GM19035 (cell line): ENCODE results near the gene OCA2.
"Not testable (repeated sequence)": the region's sequence is repeated elsewhere in the genome, so short reads cannot be mapped to it uniquely, and the experiment has no call there.

Experiments
- ATAC-seq: cut with Tn5 transposase; IDR thresholded peaks from one replicate; pipeline ENCODE4 v1.9.1; 2021; ENCODE audit not compliant: unreplicated experiment

OCA2 gene

GRCh38 chr15:27743638-27744037, 355.5 kb downstream of the OCA2 start:
- no peak for ATAC-seq

DNA sequence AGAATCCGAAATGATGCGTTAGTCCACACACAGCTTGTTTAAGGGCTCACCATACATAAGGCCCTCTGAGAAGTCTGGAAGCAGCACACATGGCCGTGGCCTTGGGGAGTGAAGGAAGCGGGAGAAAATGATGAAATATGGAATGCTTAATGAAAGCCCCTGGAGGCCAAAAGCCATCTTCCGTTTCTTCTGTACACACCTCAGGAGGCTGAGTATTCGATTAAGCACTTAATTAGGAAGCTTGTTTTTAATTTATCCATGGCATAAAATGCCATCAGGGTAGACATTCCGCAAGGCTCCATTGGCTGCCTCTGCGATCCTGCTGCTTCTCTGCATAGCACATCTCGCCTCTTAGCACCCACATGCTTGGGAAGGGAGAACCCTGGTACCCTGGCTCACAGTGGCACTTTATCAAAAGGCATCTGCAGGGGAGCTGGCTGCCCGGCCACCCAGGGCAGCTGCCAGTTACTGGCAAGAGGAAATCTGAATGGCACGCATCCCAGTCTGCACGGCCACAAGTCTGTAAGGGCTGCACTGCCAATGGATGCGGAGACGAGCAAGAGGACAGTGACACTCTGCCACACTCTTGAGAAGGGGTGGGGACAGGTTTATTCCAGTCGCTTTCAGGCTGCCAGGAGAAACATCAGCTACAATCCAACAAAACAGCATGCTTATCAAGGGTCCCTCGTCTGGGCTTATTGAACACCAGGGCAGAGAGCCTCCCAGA, 356.2 kb downstream of the OCA2 start:
- no peak for ATAC-seq

GRCh38 chr15:27741226-27741860, 357.8 kb downstream of the OCA2 start:
- no peak for ATAC-seq

DNA sequence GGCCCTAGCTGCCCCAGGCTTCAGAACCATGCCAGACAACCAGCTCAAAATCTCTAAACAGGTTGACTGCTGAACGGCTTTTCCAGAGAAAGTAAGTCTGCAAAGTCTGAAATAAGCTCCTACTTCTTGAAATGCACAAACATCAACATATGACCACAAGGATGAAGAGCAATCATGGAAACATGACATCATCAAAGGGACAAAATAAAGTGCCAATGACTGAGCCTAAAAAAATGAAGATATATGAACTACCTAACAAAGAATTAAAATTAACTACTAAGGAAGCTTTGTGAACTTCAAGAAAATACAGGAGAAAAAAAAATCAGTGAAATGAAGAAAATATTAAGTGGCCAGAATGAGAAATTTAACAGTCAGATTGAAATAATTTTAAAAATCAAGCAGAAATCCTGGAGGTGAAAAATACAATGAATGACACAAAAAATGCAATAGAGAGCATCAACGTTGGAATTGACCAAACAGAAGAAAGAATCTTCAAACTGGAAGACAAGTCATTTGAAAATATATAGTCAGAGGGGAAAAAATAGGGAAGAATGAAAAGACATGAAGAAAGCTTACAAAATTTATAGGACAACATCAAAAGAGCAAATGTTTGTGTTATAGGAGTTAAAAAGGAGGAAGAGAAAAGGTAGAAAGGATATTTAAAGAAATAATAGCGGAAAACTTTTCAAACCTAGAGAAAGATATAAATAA, 364.2 kb downstream of the OCA2 start:
- ATAC-seq = no peak

GRCh38 chr15:27731776-27732175, 367.3 kb downstream of the OCA2 start:
- no peak for ATAC-seq

GRCh38 chr15:27730868-27731267, 368.2 kb downstream of the OCA2 start:
- ATAC-seq = no peak

GRCh38 chr15:27725731-27726130, 373.4 kb downstream of the OCA2 start:
- no peak for ATAC-seq

- ATAC-seq = no peak
Observed at GRCh38 chr15:27723821-27724220, 375.3 kb downstream of the OCA2 start.

GRCh38 chr15:27722102-27722501, 377.0 kb downstream of the OCA2 start:
- ATAC-seq = no peak

DNA sequence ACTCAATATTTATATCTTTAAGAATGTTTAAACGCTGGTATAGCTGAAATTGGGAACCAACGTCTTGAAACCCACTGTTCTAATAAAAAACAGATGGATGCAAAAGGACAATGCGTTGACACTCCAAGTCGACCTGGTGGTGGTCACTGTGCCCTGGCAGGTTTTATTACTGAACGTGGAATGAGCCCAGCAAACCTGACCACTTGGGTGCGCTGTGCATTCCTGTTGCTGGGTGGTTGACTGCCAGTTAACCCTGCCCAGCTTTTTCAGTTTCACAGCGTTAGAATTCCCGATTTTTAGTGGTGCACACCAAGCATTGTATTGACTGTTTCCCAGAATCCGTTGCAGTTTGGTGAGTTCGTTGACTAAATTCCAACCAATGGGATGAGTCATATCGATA, 384.4 kb downstream of the OCA2 start:
- ATAC-seq = no peak

DNA sequence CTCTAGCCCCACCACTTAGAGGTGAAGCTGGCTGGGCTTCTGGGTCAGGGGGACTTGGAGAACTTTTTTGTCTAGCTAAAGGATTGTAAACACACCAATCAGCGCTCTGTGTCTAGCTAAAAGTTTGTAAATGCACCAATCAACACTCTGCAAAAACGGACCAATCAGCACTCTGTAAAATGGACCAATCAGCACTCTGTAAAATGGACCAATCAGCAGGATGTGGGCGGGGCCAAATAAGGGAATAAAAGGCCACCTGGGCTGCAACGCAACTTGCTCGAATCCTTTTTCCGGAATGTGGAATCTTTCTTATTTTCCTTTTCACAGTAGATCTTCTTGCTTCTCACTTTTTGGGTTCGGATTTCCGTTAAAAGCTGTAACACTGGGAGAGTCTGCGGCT, 385.3 kb downstream of the OCA2 start:
- ATAC-seq = not testable (repeated sequence)

DNA sequence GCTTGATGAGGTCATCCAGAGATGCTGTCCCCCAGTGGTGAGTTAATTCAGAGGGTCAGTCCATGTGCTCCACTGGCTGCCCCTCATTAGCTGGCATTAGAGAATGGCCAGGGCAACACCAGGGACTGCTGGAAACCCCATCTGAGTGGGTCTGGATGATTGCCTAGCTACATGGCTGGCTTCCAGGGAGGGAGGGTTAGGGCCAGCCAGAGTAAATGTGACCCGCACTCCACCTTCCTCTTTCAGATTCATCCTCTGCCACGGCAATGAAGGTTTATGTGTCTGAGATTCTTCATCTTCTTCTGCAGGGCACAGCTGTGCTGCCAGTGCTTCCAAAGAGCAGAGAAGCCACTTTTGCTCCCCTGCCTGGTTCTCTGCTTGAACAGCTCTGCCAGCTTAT, 391.9 kb downstream of the OCA2 start:
- ATAC-seq = no peak

DNA sequence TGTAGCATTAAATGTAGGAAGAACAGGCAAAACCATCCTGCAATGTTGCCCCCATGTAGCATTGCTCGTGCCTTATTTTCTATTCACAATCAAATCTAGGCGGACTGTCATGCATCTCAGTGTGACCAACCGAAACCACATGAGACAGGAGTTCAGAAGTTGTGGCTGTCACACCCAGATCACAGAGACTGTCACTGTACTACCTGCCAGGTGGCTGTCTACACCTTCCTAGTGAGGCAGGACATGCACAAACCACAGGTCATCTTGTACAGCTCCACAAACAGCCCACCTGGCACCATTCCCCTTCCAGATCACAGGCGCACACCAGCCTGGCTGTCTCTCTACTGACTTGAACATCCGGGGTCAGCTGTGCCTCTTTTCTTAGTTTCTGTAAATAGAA, 392.8 kb downstream of the OCA2 start:
- ATAC-seq = no peak

- no peak for ATAC-seq
Observed at GRCh38 chr15:27705056-27705455, 394.1 kb downstream of the OCA2 start.
